Large intestine (tissue), 3 donors: ENCODE results near the gene GDPD5. TPM values are rescaled to one million over a fixed set of nuclear protein-coding genes. Genes with fewer than 3 reads are reported as not detected.

Experiments used
- DNase-seq, 2 donors: peaks; one replicate each; pipeline versions ENCODE4 v3.0.0 to v3.0.0-alpha.2; 2013
- H3K27ac ChIP-seq: one replicate; pipeline ENCODE4 v1.5.1; 2013; ENCODE audit warnings: low read length
- H3K27me3 ChIP-seq: 2 replicates; pipeline ENCODE4 v1.6.1; 2013; ENCODE audit warnings: low read length; ENCODE audit not compliant: control insufficient read depth, insufficient read depth
- H3K36me3 ChIP-seq: 2 replicates; pipeline ENCODE4 v1.6.1; 2013; ENCODE audit warnings: low read length; ENCODE audit not compliant: control insufficient read depth, insufficient read depth
- H3K4me1 ChIP-seq: one replicate; pipeline ENCODE4 v1.6.1; 2013; ENCODE audit warnings: low read length; ENCODE audit not compliant: control insufficient read depth, insufficient read depth
- H3K4me3 ChIP-seq: one replicate; pipeline ENCODE4 v1.5.1; 2013; ENCODE audit warnings: low read length
- H3K9me3 ChIP-seq: one replicate; pipeline ENCODE4 v1.6.1; 2013; ENCODE audit warnings: mild to moderate bottlenecking, low read depth, low read length, moderate library complexity; ENCODE audit not compliant: control insufficient read depth
- WGBS: methylation state at CpG from one replicate; pipeline ENCODE4 v1.1.5; 2013; ENCODE audit warnings: low lambda C conversion rate; ENCODE audit not compliant: insufficient coverage; 5-methylcytosine and 5-hydroxymethylcytosine counted together
- polyA plus RNA-seq: library from polyadenylated mRNA; unstranded; fragments of 120-200 nt; gene quantifications from one replicate; pipeline ENCODE4 v1.2.1, GENCODE V29; 2013

GDPD5 gene
- polyA plus RNA-seq, 1 donor, result 71.7 TPM

- no peaks in the 10 kb centered on the region for H3K9me3 ChIP-seq
- no peak overlapping the region for H3K4me3 ChIP-seq
- peaks cover 37% of the 10 kb centered on the region for H3K36me3 ChIP-seq
- no peak for DNase-seq
- no peaks in the 10 kb centered on the region for H3K27me3 ChIP-seq
- WGBS, result 83% methylated on average over 2 of the region's 7 CpGs
- no peak overlapping the region for H3K27ac ChIP-seq
- no peaks in the 10 kb centered on the region for H3K4me1 ChIP-seq
Observed at GRCh38 chr11:75470476-75471080, 55.2 kb downstream of the GDPD5 start.

GRCh38 chr11:75469785-75470405 lies 55.8 kb downstream of the GDPD5 start:
- Histone ChIP-seq H3K36me3 (peaks cover 32% of the 10 kb centered on the region), H3K9me3 (no peaks in the 10 kb centered on the region)
- WGBS, result 57% methylated on average over 1 of the region's 6 CpGs

GRCh38 chr11:75468534-75469340 lies 57.0 kb downstream of the GDPD5 start:
- Histone ChIP-seq H3K27me3 (no peaks in the 10 kb centered on the region), H3K36me3 (peaks cover 26% of the 10 kb centered on the region), H3K9me3 (no peaks in the 10 kb centered on the region), H3K4me1 (no peaks in the 10 kb centered on the region), H3K27ac (no peak overlapping the region), H3K4me3 (no peak overlapping the region)
- no peak for DNase-seq
- no CpG with 5 or more reads among the region's 14 CpGs for WGBS

More at GRCh38 chr11:75469785-75470405, 55.8 kb downstream of the GDPD5 start:
- no peak for DNase-seq
- H3K27ac ChIP-seq, result no peak overlapping the region
- H3K4me1 ChIP-seq, result no peaks in the 10 kb centered on the region
- no peaks in the 10 kb centered on the region for H3K27me3 ChIP-seq
- no peak overlapping the region for H3K4me3 ChIP-seq

DNA sequence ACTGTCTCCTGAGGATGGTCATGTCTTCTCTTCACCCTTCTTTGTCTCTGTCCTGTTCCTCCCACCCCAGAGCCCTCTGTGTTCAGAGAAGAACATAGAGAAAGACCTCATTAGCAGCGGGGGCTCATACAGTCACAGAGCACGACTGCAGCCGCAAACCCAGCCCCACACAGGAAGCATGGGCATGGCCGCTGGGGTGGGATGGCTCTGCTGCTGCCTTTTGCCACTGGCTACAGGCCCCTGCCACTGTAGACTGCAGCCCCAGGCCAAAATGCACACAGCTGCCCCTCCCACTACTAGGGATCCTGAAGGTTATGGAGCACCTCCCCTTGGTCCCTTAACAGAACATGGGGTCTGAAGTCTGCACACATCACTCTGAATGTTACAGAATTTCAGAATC lies 57.9 kb downstream of the GDPD5 start:
- no CpG with 5 or more reads among the region's 4 CpGs for WGBS
- peaks cover 24% of the 10 kb centered on the region for H3K36me3 ChIP-seq

DNA sequence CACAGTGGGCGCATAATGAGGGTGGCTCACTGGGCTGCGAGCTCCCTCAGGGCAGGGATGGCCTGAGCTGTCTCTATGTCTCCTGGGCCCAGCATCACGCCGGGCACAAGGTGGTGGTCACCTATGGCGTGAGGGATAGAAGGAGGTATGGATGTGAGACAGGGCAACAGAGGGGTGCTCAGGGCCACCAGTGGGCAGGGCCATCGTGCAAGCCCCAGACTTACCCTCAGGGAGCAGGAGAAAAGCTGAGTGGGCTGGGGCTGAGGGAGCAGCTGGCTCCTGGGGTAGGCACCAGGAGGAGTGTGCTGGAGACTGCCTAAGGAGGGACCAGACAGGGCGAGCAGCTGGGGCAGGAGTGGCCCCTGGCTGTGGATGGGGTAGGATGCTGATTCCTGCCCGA lies 58.4 kb downstream of the GDPD5 start:
- Histone ChIP-seq H3K9me3 (no peaks in the 10 kb centered on the region), H3K4me1 (no peaks in the 10 kb centered on the region), H3K36me3 (peaks cover 23% of the 10 kb centered on the region), H3K4me3 (no peak overlapping the region), H3K27me3 (no peaks in the 10 kb centered on the region), H3K27ac (no peak overlapping the region)
- DNase-seq, result no peak
- no CpG with 5 or more reads among the region's 8 CpGs for WGBS

More for the DNA sequence above, 57.9 kb downstream of the GDPD5 start:
- Histone ChIP-seq H3K27me3 (no peaks in the 10 kb centered on the region), H3K9me3 (no peaks in the 10 kb centered on the region), H3K4me3 (no peak overlapping the region), H3K4me1 (no peaks in the 10 kb centered on the region), H3K27ac (no peak overlapping the region)
- DNase-seq, result no peak

GRCh38 chr11:75465701-75466531 lies 59.8 kb downstream of the GDPD5 start:
- Histone ChIP-seq H3K4me3 (no peak overlapping the region), H3K9me3 (no peaks in the 10 kb centered on the region), H3K4me1 (no peaks in the 10 kb centered on the region), H3K27me3 (no peaks in the 10 kb centered on the region), H3K27ac (no peak overlapping the region), H3K36me3 (peaks cover 27% of the 10 kb centered on the region)
- no CpG with 5 or more reads among the region's 11 CpGs for WGBS
- DNase-seq, result no peak

GRCh38 chr11:75463106-75463774 lies 62.5 kb downstream of the GDPD5 start:
- Histone ChIP-seq H3K4me1 (no peaks in the 10 kb centered on the region), H3K9me3 (no peaks in the 10 kb centered on the region), H3K36me3 (peaks cover 32% of the 10 kb centered on the region), H3K27me3 (no peaks in the 10 kb centered on the region), H3K27ac (no peak overlapping the region), H3K4me3 (no peak overlapping the region)
- DNase-seq, result no peak
- WGBS, result no CpG with 5 or more reads among the region's 11 CpGs

DNA sequence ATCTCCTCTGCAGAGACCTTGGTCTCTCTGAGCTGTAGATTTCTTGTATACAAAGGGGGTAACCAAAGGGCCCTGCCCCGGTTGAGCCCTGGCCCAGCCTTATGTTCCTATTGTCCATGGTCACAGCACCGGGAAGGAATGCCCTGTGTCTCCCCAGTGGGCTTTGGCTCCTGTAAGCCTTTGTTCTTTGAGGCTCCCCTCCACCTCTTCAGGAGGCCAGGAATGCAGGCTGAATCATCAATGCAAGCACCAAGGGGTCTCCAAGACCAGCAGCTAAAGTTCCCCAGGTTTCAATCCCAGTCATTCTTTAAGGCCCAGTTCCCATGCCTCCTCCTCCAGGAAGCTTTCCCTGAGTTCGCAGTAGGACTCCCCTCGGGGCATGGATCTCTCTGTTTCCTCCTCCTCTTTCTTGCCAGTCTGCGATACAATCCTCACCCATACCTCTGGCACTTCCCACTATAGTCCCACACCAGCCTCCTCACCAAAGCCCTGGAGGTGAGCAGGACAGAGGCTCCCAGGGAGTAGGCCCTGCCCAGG lies 63.6 kb downstream of the GDPD5 start:
- no peak overlapping the region for H3K4me3 ChIP-seq
- no peak for DNase-seq
- H3K9me3 ChIP-seq, result no peaks in the 10 kb centered on the region
- H3K36me3 ChIP-seq, result peaks cover 34% of the 10 kb centered on the region
- no peaks in the 10 kb centered on the region for H3K27me3 ChIP-seq
- no peaks in the 10 kb centered on the region for H3K4me1 ChIP-seq
- no peak overlapping the region for H3K27ac ChIP-seq
- WGBS, result no CpG with 5 or more reads among the region's 5 CpGs

DNA sequence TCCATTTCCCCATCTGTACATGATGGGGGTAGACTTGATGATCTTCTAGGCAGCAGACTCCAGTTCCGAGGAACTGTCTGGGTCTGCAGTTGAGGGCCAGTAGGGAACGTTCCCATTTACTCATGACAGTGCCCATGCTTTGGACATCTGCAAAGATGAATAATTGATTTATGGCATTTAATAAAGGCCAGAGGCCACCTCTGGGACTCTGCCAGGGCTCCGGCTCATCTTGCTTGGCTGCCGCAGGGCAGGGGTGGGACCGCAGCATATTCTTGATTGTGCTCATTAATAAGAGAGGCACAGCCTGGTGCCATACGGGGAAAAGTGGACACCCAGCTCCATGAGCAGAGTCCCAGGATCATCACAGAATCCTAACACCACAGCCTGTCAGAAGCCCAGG lies 64.6 kb downstream of the GDPD5 start:
- no peak overlapping the region for H3K4me3 ChIP-seq
- peaks cover 36% of the 10 kb centered on the region for H3K36me3 ChIP-seq
- WGBS, result no CpG with 5 or more reads among the region's 6 CpGs
- H3K27ac ChIP-seq, result no peak overlapping the region
- no peak for DNase-seq
- H3K4me1 ChIP-seq, result no peaks in the 10 kb centered on the region
- H3K27me3 ChIP-seq, result no peaks in the 10 kb centered on the region
- H3K9me3 ChIP-seq, result no peaks in the 10 kb centered on the region
